BE2C (cell line): ENCODE data around the gene ARHGAP20.

Source experiments
- DNase-seq: peaks from one replicate; pipeline ENCODE4 v3.0.0-alpha.2; 2020
- H3K27me3 ChIP-seq: fragments of 250-450 bp; sonication (Bioruptor Pico); 2 replicates; pipeline ENCODE4 v1.5.1; 2020; ENCODE audit warnings: mild to moderate bottlenecking
- H3K36me3 ChIP-seq: fragments of 250-450 bp; sonication (Bioruptor Pico); 2 replicates; pipeline ENCODE4 v1.5.1; 2020; ENCODE audit warnings: mild to moderate bottlenecking
- H3K4me1 ChIP-seq: fragments of 250-450 bp; sonication (Bioruptor Pico); 2 replicates; pipeline ENCODE4 v1.5.1; 2020
- H3K4me3 ChIP-seq: 2 replicates; pipeline ENCODE4 v1.5.1; 2011; ENCODE audit warnings: low read depth, low read length
- H3K9me3 ChIP-seq: fragments of 250-450 bp; sonication (Bioruptor Pico); 2 replicates; pipeline ENCODE4 v1.5.1; 2020
- CTCF ChIP-seq: IDR thresholded peaks from 2 replicates; pipeline ENCODE4 v1.5.1; 2012; ENCODE audit warnings: mild to moderate bottlenecking, low read depth, low read length

Gene ARHGAP20

GRCh38 chr11:110613197-110613918 is 98.9 kb downstream of the ARHGAP20 start:
- DNase-seq, result no peak
- Histone ChIP-seq H3K27me3 (no peaks in the 10 kb centered on the region), H3K9me3 (no peaks in the 10 kb centered on the region), H3K4me1 (no peaks in the 10 kb centered on the region), H3K36me3 (no peaks in the 10 kb centered on the region), H3K4me3 (no peak overlapping the region)
- TF ChIP-seq CTCF, result no peak

DNA sequence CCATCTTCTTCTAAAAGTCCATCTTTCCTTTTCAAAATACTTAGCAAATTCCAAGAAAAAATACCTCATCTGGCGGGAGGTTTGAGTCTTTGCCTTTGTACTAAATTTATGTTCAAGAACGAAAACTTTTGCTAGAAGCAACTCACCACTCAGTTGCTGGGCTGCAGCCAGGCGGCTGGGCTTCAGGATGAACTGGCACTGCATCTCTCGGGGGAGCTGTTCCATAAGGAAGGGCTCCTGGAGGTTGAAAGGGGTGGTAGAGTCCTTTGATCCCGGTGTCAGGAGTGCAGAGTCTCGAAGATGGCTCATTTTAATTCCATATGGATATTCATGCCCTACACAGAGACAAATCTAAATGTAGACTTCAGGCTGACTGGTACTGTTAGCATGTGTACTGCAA is 105.8 kb downstream of the ARHGAP20 start:
- H3K4me3 ChIP-seq, result no peak overlapping the region
- no peaks in the 10 kb centered on the region for H3K9me3 ChIP-seq
- H3K36me3 ChIP-seq, result no peaks in the 10 kb centered on the region
- no peaks in the 10 kb centered on the region for H3K27me3 ChIP-seq
- H3K4me1 ChIP-seq, result no peaks in the 10 kb centered on the region
- no peak for DNase-seq
- no peak for TF ChIP-seq CTCF

DNA sequence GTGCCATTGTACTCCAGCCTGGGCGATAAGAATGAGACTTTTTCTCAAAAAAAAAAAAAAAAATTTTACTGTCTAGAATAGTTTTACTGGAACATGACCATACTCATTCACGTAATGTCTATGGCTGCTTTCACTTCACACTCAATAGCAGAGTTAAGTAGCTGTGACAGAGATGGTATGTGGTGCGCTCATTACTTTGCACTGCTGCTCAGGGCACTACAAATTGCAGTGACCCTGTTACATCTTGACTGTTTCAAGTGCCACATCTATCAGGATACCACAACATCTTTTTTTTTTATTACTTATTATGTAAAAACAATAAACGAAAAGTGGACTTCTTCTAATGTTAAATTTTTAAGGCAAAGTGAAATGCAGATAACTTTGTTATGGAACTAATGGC is 110.3 kb downstream of the ARHGAP20 start:
- DNase-seq, result no peak
- no peak overlapping the region for H3K4me3 ChIP-seq
- no peak for TF ChIP-seq CTCF

GRCh38 chr11:110600322-110600721 is 111.9 kb downstream of the ARHGAP20 start:
- no peak for DNase-seq
- TF ChIP-seq CTCF, result no peak
- Histone ChIP-seq H3K9me3 (no peaks in the 10 kb centered on the region), H3K36me3 (no peaks in the 10 kb centered on the region), H3K4me1 (no peaks in the 10 kb centered on the region), H3K4me3 (no peak overlapping the region), H3K27me3 (no peaks in the 10 kb centered on the region)

More for the DNA sequence above, 110.3 kb downstream of the ARHGAP20 start:
- Histone ChIP-seq H3K4me1 (no peaks in the 10 kb centered on the region), H3K27me3 (no peaks in the 10 kb centered on the region), H3K36me3 (no peaks in the 10 kb centered on the region), H3K9me3 (no peaks in the 10 kb centered on the region)

DNA sequence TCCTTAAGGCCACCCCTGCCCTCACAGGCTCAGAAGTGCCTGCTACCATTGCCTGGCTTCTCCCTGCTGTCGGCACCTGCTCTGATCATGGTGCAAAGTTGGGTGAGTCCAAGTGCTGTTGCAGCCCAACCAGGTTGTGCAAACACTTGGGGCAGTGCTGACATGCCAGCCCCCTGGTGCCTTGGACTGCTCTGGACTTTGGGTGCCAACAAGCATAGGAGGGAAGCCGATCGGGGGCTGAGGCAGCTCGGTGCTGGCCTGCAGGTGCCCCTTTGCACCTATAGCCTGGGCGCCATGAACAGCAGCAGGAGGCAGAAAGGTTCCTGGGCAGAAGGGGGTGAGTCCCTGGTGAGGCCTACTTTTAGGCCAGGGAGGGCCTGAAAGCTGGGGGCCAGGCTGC is 113.0 kb downstream of the ARHGAP20 start:
- H3K4me1 ChIP-seq, result no peaks in the 10 kb centered on the region
- H3K4me3 ChIP-seq, result no peak overlapping the region
- no peaks in the 10 kb centered on the region for H3K27me3 ChIP-seq
- no peak for DNase-seq
- no peaks in the 10 kb centered on the region for H3K36me3 ChIP-seq
- no peak for TF ChIP-seq CTCF
- no peaks in the 10 kb centered on the region for H3K9me3 ChIP-seq

- no peaks in the 10 kb centered on the region for H3K4me1 ChIP-seq
- no peak for TF ChIP-seq CTCF
- no peak for DNase-seq
These were observed 113.5 kb downstream of the ARHGAP20 start for GRCh38 chr11:110598725-110599124.

More at GRCh38 chr11:110598725-110599124, 113.5 kb downstream of the ARHGAP20 start:
- H3K4me3 ChIP-seq, result no peak overlapping the region
- H3K27me3 ChIP-seq, result no peaks in the 10 kb centered on the region
- H3K9me3 ChIP-seq, result no peaks in the 10 kb centered on the region
- no peaks in the 10 kb centered on the region for H3K36me3 ChIP-seq
